ENCODE results near the gene FXYD2. TPM values are rescaled to one million over a fixed set of nuclear protein-coding genes. Genes with fewer than 3 reads are reported as not detected.

Gene FXYD2
- total RNA-seq, 1 experiment from 2014 or later = not detected

DNA sequence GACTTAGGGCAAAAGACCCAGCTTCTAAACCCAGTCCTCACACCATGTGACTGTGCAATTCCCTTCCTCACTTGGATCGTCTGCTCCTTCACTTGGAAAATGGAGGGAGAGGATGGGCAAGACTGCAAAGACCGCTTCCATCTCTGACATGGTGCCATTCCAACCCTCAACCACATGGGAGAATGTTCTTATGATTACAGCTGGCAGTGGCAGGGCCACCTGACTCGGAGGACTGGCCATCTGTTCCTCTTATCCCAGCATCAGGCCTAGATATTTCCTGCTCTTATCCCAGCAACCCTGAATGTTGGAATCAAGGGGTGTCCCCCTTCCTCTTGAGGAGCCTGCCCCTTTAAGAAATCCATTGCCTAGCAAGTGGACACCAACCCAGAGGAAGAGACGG, 42.9 kb downstream of the FXYD2 start:
- ChIA-PET POLR2A (ENCODE audit: unreplicated experiment) (no interaction called here), CTCF (no interaction called here)
- Histone ChIP-seq H3K36me3 (ENCODE audit: low read depth) (no peaks in the 10 kb centered on the region), H3K4me1 (replicated peaks; ENCODE audit: insufficient read depth) (peaks cover 9% of the 10 kb centered on the region), H3K4me2 (no peak overlapping the region), H3F3A (ENCODE audit: insufficient read depth, low read depth) (no peaks in the 10 kb centered on the region; the same call in 1 of the 2 replicates), H3K79me2 (ENCODE audit: low read depth) (no peaks in the 10 kb centered on the region), H3K27me3 (ENCODE audit: insufficient read depth, low read depth) (peaks cover 100% of the 10 kb centered on the region), H3K27ac (no peak overlapping the region), H4K20me1 (ENCODE audit: insufficient read depth) (no peaks in the 10 kb centered on the region; the same call in 1 of the 2 replicates), H3K4me3 (no peak overlapping the region), H3K9me2 (ENCODE audit: insufficient read depth) (no peaks in the 10 kb centered on the region), H3K9me3 (ENCODE audit: insufficient read depth, low read depth) (no peaks in the 10 kb centered on the region), H2AFZ (no peak overlapping the region)
- TF ChIP-seq, protein P1, sequence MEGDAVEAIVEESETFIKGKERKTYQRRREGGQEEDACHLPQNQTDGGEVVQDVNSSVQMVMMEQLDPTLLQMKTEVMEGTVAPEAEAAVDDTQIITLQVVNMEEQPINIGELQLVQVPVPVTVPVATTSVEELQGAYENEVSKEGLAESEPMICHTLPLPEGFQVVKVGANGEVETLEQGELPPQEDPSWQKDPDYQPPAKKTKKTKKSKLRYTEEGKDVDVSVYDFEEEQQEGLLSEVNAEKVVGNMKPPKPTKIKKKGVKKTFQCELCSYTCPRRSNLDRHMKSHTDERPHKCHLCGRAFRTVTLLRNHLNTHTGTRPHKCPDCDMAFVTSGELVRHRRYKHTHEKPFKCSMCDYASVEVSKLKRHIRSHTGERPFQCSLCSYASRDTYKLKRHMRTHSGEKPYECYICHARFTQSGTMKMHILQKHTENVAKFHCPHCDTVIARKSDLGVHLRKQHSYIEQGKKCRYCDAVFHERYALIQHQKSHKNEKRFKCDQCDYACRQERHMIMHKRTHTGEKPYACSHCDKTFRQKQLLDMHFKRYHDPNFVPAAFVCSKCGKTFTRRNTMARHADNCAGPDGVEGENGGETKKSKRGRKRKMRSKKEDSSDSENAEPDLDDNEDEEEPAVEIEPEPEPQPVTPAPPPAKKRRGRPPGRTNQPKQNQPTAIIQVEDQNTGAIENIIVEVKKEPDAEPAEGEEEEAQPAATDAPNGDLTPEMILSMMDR (conservative IDR thresholded peaks at IDR 0.05) = no peak
- TF ChIP-seq EZH2 (IDR thresholded peaks at IDR 0.05; ENCODE audit: low read depth) = no peak
- intact Hi-C loops (cut with micrococcal nuclease; ENCODE audit: unreplicated experiment) = no loop called here
- no peak for DNase-seq
- BruUV-seq (replicated peaks) = no TSS peak

DNA sequence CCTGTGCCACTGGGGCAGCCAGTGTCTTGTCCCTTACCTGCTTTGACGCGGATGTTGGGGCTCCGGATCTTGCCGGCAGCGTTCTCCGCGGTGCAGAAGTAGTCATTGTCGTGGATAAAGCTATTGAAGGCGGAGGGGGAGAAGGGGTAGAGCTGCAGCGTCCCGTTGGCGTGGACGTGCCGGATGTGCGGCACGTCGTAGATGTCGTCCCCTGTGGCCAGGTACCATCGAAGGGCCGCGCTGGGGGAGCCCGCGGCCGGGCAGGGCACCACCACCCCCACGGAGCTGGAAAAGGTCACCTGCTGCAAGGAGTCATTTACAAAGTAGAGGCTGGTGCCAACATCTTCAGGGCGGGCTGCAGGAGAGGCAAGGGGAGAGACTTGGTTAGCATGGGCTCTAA, 44.1 kb downstream of the FXYD2 start:
- Histone ChIP-seq H3K4me3 (no peak overlapping the region), H4K20me1 (ENCODE audit: insufficient read depth) (no peaks in the 10 kb centered on the region; the same call in 1 of the 2 replicates), H3K27me3 (ENCODE audit: insufficient read depth, low read depth) (peaks cover 100% of the 10 kb centered on the region), H3K4me1 (replicated peaks; ENCODE audit: insufficient read depth) (no peaks in the 10 kb centered on the region), H2AFZ (no peak overlapping the region), H3F3A (ENCODE audit: insufficient read depth, low read depth) (no peaks in the 10 kb centered on the region), H3K27ac (no peak overlapping the region), H3K36me3 (ENCODE audit: low read depth) (no peaks in the 10 kb centered on the region), H3K9me3 (ENCODE audit: insufficient read depth, low read depth) (no peaks in the 10 kb centered on the region), H3K9me2 (ENCODE audit: insufficient read depth) (no peaks in the 10 kb centered on the region), H3K79me2 (ENCODE audit: low read depth) (no peaks in the 10 kb centered on the region), H3K4me2 (no peak overlapping the region)
- intact Hi-C loops (cut with micrococcal nuclease; ENCODE audit: unreplicated experiment) = no loop called here
- ChIA-PET CTCF (no interaction called here), POLR2A (ENCODE audit: unreplicated experiment) (no interaction called here)
- peak; percentile 44; the same call in 1 of the 2 replicates for TF ChIP-seq EZH2 (IDR thresholded peaks at IDR 0.05; ENCODE audit: low read depth)
- TF ChIP-seq, protein P1 (conservative IDR thresholded peaks at IDR 0.05) = no peak
- DNase-seq = no peak
- no TSS peak for BruUV-seq (replicated peaks)

GRCh38 chr11:117774553-117774952, 50.0 kb downstream of the FXYD2 start:
- CTCF ChIA-PET = no interaction called here
- POLR2A ChIA-PET (ENCODE audit: unreplicated experiment) = no interaction called here
- no TSS peak for BruUV-seq (replicated peaks)

More at GRCh38 chr11:117774553-117774952, 50.0 kb downstream of the FXYD2 start:
- H3F3A ChIP-seq (ENCODE audit: insufficient read depth, low read depth) = no peaks in the 10 kb centered on the region
- no peak overlapping the region for H2AFZ ChIP-seq
- no peaks in the 10 kb centered on the region for H3K36me3 ChIP-seq (ENCODE audit: low read depth)
- no peaks in the 10 kb centered on the region for H3K4me1 ChIP-seq (replicated peaks; ENCODE audit: insufficient read depth)
- H3K27ac ChIP-seq = no peak overlapping the region
- H3K4me3 ChIP-seq = no peak overlapping the region
- H3K79me2 ChIP-seq (ENCODE audit: low read depth) = no peaks in the 10 kb centered on the region
- TF ChIP-seq, protein P1 (conservative IDR thresholded peaks at IDR 0.05) = no peak
- TF ChIP-seq EZH2 (IDR thresholded peaks at IDR 0.05; ENCODE audit: low read depth) = no peak
- H3K9me2 ChIP-seq (ENCODE audit: insufficient read depth) = no peaks in the 10 kb centered on the region
- H3K27me3 ChIP-seq (ENCODE audit: insufficient read depth, low read depth) = peaks cover 100% of the 10 kb centered on the region
- no peak for DNase-seq
- intact Hi-C loops (cut with micrococcal nuclease; ENCODE audit: unreplicated experiment) = no loop called here
- no peak overlapping the region for H3K4me2 ChIP-seq
- H3K9me3 ChIP-seq (ENCODE audit: insufficient read depth, low read depth) = no peaks in the 10 kb centered on the region
- no peaks in the 10 kb centered on the region; the same call in 1 of the 2 replicates for H4K20me1 ChIP-seq (ENCODE audit: insufficient read depth)

Measured in PC-9 (cell line).